GM21526 (cell line): ENCODE results near the gene RIPOR1.

Experiments used
- ATAC-seq: cut with Tn5 transposase; IDR thresholded peaks from one replicate; pipeline ENCODE4 v1.9.1; 2021; ENCODE audit warnings: moderate library complexity; ENCODE audit not compliant: unreplicated experiment, low FRiP score

Gene RIPOR1

DNA sequence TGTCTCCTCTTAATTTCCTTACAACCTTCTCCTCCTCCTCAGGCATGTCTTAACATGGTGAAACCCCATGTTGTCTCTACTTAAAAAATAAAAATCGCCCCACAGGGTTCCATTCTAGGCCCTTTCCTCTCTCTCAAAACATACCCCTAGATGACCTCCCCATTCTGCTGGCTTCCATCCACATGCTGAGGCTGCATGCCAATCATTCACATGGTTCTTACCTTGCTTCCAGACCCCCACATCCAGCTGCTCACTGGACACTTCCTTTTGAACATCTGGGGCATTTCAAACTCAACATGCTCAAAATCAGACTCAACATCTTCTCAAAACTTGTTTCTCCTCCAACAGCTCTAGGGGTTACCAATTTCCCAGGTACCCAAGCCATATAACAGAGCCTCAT lies 21.3 kb downstream of the RIPOR1 start:
- ATAC-seq, result no peak

DNA sequence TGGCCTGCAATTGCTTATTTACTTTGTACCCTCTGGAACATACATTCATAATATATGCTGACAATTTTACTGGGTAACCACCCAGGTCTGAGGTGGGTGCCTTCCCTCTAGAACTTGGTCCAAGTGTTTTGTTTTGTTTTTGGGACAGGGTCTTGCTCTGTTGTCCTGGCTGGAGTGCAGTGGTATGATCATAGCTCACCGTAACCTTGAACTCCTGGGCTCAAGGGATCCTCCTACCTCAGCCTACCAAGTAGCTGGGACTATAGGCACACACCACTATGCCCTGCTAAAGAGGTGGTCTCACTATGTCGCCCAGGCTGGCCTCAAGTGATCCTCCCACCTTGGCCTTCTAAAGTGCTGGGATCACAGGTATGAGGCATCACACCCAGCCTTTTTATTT lies 22.5 kb downstream of the RIPOR1 start:
- no peak for ATAC-seq

DNA sequence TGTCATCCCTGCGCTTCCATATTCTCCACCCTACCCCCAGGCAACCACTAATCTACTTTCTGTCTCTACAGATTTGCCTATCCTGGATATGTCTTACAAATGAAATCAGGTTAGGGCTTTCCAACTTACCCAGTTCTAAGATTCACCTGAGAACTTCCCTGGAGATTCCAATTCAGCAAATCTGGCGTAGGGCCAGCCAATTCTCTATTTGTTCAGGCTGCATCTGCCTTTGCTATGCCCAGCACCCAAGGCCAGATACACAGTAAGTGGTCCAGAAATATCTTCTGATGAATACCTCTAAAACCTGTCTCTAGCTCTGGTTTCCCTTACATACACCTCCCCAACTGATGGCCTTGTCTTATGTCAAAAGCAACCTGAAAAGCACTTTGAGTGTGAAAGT lies 23.3 kb downstream of the RIPOR1 start:
- ATAC-seq, result no peak

DNA sequence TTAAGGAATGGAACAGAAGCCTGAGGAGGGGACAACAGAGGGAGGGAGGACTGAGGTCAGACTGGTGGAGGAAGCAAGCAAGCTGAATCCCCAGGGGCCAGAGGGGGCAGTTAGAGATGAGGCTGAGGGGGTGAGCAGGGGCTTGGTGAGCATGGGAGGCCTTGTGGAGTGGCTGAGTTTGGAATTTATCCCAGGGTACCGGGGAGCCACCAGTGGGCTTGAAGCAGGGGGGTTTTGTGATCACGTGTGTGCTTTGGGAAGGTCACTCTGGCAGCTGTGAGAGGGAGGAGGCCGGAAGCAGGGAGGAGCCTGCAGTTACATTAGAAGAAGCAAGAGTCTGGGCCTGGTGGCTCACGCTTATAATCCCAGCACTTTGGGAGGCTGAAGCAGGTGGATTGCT lies 23.8 kb downstream of the RIPOR1 start:
- no peak for ATAC-seq

DNA sequence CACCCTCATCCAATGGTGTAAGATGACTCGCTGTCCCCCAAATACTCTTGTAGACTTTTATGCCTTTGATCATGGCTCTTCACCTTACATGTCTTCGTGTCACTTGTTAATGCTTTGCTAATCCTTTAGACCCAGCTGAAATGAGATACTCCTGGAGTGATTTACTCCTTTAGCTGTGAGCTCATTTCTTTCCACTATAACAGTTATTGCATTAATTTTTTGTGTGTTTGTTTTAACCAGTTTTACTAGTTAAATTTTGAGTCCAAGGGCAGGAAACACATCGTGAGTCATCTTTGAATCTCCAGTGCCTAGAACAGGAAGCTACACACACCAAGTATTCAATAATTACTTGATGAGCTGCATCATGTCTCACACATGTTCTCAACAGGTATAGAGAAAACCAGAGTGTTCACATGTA lies 27.2 kb downstream of the RIPOR1 start:
- ATAC-seq, result no peak

DNA sequence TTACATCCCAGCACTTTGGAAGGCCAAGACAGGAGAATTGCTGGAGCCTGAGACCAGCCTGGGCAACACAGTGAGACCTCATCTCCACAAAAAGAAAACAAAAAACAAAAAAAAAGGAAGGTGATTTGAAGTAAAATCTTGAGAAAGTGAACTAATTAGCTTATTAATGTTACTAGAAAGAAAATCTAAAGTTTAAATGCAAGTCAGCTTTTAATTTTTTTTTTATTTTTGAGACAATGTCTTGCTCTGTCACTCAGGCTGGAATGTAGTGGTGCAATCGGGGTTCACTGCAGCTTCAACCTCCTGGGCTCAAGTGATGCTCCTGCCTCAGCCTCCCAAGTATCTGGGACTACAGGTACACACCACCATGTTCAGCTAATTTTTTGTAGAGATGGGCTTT lies 30.2 kb downstream of the RIPOR1 start:
- ATAC-seq, result no peak

DNA sequence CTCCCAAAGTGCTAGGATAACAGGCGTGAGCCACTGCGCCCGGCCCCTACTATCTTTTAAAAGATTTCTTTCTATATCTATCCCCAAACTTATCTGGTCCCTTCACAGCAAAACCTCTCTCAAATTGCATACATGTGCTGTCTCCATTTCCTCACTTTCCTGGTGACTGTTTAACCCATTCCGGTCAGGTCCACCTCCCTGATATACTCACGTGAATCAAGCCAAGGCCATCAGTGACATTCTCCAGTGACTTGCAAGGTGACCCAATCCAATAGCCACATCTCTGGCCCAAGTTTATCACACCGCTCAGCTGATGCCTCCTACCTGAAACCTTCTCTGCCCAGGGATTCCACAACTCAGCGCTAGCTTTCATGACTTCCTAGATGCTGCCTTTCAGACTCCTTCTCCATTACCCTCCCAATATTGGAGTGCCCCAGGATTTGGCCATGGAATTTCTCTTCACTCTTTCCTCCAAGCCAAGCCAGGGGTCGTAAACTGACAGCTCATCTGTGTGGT lies 32.3 kb downstream of the RIPOR1 start:
- ATAC-seq, result no peak

DNA sequence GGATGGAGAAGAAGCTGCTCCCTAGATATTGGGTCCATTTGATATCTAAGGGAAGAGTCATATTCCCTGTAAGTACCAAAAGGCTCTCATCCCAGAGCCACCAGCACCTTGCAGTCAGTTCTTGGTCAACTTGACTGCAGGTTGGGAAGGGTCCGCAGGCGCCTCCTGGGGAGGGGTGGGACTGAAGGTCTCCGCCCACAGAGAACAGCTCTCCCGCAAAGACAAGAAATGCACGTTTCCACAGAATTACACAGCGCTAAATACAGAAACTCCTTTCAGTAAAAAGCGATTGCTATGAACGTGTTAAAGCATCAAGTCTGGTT lies 32.8 kb downstream of the RIPOR1 start:
- ATAC-seq, result no peak

DNA sequence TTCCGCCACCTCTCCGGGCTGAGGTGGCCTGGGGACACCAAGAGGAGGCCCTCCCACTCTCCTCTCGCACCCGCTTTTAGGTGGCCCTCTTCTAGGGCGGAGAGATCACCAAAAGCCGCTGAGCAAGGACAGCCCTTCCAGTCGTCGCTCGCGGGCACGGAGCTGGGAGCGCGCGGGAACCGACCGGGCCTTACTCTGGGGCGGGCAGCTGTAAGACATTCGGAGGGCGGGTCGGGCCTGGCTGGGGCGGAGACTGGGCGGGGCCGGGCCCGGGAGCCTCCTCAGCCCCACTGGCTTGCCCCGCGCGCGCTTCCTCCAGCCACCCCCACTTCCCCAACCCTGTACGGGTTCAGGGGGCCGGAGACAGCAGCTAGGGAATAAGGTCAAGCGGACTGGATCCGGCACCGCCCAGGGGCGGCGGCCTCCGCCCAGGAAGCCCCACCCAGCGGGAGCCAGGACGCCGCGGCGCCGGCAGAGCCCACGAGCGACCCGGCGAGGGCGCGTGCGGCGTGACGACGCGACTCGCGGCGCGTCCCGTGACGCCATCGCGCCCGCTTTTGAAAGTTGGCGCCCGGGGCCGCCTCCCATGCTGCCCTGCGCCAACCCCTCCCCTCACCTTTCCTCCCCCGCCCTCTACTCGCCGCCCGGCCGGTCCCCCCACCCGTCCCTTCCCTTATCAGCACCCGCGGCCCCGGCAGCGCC lies 33.3 kb downstream of the RIPOR1 start:
- ATAC-seq, result peak; percentile 73

DNA sequence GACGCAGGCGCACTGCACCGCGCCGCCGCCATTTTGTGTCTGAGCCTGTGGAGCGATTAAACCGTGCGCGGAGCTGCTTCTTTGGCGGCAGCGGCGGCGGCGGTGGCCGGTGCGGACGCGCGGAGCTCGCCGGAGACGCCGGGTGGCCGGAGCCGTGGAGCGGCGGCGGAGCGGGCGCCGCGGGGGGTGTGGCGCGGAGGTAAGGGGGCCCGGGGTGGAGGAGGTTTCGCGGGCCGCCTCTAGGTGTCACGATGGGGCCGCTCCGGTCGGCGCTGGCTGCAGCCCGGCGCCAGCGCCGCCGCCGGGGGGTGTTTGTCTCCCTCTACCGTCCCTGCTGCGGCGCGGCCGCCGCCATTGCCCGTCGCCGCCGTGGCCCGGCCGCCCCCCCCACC lies 33.9 kb downstream of the RIPOR1 start, which contains the start of gene CTCF:
Gene CTCF (plus strand): TSS at position 1 of the 392 bp plus-strand sequence. CDS start 48,307 bp downstream, outside the sequence.
- peak; percentile 42 for ATAC-seq

DNA sequence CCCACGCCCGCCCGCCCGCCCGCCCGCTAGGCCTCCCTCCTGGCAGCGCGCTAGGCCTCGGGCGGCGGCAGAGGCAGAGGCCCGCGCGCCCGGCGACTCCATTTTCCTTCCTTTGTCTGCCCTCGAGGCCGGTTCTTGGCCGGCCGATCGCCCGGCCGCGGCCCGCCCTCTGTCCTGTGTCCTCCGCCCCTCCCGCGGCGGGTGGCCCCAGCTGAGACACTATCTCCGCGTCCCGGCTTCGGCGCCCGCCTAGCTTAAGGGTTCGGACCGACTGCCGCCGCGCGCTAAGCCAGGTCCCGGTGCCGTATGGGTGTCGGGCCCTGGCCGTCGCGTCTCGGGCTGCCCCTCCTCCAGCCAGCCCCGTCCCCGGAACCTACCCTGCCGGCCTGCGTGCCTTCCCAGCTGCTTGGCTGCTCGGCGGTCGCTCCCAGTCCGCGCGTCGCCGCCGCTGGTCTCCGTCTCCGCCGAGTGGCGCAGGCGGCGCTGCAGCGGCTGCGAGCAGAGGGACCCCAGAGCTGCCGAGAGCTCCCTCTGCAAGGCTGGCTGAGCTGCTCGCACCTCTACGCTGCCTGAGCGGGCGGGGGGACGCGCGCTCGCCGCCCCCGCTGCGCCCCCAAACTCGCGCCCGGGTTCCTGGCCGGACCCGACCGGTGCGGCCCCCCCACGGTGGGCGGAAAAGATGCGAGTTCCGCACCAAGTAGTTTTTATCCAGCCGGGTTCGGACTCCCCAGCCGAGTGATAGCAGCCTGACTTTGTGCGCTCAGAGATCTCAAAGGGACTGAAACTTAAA lies 34.5 kb downstream of the RIPOR1 start:
- ATAC-seq, result peak; percentile 18

DNA sequence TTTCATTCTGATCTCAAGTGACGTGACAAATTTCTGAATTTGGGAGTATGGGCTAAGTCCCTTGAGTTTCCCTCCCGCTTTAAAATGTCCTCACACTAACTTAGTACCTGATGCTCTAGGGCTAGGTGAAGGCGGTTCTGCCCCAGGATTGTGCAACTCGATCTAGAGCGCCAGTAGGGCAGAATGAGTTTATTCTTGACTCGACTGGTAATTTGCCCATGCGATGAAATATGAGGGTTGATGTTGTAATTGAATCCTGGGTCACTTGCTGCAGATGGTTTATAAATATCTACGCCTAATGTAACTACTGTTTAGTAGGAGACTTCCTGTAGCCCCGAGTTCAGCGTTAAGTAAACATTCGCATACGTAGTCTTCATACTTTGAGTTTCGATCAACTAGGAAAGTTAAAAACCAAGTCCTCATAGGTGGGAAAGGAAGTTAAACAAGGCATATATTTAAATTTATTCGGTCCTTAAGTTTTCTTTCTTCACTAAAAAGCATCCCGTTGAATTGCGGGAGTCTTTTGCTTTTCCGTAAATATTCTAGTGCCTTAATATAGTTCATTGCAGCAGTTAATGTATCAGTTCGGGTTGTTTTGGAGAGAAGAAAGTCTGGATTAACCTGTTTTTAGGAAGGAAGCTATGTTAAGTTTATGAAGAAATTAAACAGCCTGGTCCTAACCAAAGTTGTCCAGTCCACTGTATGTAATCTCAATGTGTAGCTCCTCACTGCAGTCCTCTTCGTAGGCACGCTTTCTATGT lies 35.3 kb downstream of the RIPOR1 start:
- no peak for ATAC-seq

DNA sequence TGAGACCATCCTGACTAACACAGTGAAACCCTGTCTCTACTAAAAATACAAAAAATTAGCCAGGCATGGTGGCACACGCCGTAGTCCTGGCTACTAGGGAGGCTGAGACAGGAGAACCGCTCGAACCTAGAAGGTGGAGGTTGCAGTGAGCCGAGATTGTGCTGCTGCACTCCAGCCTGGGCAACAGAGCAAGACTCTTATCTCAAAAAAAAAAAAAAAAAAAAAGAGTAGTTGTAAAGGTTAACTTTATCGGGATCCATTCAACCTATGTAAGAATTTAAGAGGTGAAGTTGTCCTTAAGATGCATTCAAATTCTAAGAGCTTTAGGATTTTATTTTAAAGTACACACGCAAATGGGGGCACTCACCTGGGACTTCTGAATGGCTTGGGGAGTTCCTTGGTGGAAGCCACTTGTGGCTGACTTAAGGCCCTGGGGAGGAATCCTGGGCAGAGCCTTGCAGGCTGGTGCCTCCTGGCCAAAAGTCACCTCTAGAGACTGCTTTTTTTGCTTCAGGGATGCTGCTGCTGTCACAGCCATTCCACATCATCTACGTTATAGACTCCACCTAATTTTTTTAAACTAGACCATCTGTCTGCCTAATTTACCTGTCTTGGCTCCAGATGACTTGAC lies 37.0 kb downstream of the RIPOR1 start:
- no peak for ATAC-seq

DNA sequence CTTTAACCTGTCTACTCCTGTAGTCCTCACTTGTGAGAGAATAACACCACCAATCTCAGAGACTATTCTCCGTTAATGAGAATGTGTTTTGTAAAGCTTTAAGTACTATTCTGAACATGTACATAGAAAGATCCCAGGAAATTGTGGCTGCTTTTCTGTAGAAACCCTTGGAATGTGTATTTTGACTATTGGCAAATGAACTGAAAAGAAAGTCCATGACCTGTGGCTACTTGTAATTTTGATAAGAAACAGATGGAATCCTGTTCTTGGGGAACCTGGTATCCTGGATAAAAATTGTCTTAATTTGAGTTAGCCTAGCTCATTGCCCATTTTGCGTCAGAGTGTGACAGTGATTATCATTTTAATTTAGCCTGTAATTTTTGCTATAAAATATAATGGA lies 42.8 kb downstream of the RIPOR1 start:
- no peak for ATAC-seq

DNA sequence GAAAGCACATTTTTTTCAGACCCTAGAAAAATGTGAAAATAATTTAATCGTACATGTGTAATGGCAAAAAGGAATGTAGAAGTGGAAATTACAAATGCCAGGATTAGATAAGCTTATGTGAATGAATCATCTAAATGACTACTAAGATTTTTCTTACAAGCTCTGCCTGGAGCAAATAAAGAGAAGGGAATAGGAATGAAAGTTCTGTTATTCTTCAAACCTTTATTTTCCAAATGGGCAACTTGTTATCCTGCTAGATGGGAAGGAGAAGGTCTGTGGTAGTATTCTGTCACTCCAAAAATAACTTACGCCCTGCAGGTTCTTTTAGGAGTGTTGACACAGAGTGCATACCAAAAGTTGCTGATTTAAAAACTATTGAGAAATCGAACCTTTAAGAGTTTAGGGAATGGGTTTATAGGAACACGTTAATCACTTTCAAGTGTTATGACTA lies 43.4 kb downstream of the RIPOR1 start:
- ATAC-seq, result no peak

DNA sequence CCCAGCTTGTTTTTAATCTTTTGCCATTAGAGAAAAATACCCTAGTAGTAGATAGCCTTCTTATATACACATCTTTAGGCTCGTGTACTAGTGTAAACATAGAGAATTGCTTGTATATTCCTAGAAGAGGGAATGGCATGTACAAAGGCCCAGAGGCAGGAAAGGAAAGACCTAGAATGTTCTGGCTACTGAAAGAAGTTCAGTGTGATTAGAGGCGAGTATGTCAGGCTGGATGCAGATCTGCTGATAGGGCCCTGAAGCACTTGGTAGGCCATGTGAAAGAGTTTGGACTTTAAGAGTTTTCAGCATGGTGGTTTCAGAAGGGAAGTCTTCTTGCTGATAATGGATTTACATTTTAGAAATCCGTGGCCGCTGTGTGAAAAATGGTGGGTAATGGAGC lies 51.1 kb downstream of the RIPOR1 start:
- no peak for ATAC-seq

DNA sequence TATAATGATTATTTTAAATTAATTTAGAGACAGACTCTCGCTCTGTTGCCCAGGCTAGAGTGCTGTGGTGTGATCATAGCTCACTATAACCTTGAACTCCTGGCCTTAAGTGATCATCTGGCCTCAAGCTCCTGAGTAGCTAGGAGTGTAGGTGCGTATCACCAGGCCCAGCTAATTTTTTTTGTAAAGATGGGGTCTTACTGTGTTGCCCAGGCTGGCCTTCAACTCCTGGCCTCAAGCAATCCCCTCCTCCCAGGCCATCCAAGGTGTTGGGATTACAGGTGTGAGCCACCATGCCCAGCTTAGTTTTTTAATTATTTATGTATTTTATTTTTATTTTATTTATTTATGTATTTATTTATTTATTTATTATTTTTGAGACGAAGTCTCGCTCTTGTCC lies 51.6 kb downstream of the RIPOR1 start:
- ATAC-seq, result no peak

DNA sequence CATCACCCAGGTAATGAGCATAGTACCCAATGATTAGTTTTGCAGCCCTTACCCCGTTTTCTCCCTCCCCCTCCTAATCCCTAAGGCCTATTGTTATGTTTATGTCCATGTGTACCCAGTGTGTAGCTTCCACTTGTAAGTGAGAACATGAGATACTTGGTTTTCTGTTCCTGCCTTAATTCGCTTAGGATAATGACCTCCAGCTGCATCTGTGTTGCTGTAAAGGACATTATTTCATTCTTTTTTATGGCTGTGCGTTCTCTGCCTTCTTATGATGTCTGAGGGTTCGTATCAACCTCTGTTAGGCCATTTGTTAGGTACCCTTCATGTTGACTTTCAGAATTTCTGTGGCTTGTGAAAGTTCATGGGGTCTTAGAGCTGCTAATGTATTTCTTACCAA lies 64.7 kb downstream of the RIPOR1 start:
- no peak for ATAC-seq

DNA sequence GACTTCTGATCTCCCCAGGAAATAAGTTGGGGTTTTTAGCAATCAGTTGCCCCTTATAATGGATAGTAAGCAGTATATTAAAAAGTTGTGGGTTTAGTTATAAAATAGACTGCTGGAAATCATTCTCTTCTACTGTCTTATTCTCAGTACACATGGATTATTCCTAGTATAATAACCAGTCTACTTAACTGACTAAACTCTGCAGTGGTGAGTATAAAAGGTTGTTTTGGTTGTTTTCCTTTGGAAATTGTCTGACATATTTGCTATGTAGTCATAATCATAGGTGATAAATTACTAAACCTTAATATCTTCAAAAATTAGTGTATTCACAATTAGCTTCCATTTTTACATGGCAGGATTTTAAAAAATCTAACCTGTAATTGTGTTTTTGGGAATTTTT lies 65.1 kb downstream of the RIPOR1 start:
- no peak for ATAC-seq

DNA sequence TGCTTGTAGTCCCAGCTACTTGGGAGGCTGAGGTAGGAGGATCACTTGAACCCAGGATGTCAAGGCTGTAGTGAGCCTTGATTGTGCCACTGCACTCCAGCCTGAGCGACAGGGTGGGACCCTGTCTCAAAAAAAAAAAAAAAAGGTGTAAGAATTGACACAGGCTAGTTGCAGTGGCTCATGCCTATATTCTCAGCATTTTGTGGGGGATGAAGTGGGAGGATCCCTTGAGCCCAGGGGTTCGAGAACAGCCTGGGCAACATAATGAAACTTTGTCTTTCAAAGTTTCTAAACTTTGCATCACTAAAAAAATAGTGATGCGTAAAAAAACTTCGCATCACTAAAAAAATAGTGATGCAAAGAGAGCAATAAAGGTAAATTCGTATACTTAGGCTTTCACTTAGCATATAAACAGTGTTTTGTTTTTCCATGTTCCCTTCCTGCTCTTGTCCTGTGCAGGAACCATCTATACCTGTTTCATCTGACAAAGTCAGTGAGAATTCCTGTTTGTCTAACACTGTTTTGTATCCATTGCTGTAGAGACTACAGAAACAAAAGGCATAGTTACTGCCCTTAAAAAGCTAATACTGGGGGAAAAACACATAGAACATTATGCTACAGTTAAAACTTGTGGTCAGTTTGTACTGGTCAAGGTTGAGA lies 65.8 kb downstream of the RIPOR1 start:
- ATAC-seq, result no peak
